ENCODE measurements around the gene CAPN1. TPM values are rescaled to one million over a fixed set of nuclear protein-coding genes. Genes with fewer than 3 reads are reported as not detected.

CAPN1 gene
- total and polyA plus RNA-seq, 2 of the 13 experiments (the other 11 are each of a cell fraction or from before 2014, with no cell fraction given), result 57.3 to 82.6 TPM

GRCh38 chr11:65225279-65226102, 43.8 kb downstream of the CAPN1 start (continued):
- TF ChIP-seq, protein P1, sequence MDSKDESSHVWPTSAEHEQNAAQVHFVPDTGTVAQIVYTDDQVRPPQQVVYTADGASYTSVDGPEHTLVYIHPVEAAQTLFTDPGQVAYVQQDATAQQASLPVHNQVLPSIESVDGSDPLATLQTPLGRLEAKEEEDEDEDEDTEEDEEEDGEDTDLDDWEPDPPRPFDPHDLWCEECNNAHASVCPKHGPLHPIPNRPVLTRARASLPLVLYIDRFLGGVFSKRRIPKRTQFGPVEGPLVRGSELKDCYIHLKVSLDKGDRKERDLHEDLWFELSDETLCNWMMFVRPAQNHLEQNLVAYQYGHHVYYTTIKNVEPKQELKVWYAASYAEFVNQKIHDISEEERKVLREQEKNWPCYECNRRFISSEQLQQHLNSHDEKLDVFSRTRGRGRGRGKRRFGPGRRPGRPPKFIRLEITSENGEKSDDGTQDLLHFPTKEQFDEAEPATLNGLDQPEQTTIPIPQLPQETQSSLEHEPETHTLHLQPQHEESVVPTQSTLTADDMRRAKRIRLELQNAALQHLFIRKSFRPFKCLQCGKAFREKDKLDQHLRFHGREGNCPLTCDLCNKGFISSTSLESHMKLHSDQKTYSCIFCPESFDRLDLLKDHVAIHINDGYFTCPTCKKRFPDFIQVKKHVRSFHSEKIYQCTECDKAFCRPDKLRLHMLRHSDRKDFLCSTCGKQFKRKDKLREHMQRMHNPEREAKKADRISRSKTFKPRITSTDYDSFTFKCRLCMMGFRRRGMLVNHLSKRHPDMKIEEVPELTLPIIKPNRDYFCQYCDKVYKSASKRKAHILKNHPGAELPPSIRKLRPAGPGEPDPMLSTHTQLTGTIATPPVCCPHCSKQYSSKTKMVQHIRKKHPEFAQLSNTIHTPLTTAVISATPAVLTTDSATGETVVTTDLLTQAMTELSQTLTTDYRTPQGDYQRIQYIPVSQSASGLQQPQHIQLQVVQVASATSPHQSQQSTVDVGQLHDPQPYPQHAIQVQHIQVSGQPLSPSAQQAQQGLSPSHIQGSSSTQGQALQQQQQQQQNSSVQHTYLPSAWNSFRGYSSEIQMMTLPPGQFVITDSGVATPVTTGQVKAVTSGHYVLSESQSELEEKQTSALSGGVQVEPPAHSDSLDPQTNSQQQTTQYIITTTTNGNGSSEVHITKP (CRISPR knock-in tag; IDR thresholded peaks at IDR 0.05; ENCODE audit: low read depth), result peak; percentile 37; the same call in 1 of the 2 replicates
- TF ChIP-seq KDM2A (CRISPR knock-in tag; IDR thresholded peaks at IDR 0.05; ENCODE audit: borderline replicate concordance, low read depth), result peak; percentile 61
- no peak for TF ChIP-seq ZMAT5 (CRISPR knock-in tag; IDR thresholded peaks at IDR 0.05; ENCODE audit: borderline replicate concordance, low read depth)
- TF ChIP-seq HES4 (CRISPR knock-in tag; IDR thresholded peaks at IDR 0.05; ENCODE audit: borderline replicate concordance), result no peak
- TF ChIP-seq, protein P2, sequence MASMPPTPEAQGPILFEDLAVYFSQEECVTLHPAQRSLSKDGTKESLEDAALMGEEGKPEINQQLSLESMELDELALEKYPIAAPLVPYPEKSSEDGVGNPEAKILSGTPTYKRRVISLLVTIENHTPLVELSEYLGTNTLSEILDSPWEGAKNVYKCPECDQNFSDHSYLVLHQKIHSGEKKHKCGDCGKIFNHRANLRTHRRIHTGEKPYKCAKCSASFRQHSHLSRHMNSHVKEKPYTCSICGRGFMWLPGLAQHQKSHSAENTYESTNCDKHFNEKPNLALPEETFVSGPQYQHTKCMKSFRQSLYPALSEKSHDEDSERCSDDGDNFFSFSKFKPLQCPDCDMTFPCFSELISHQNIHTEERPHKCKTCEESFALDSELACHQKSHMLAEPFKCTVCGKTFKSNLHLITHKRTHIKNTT (CRISPR knock-in tag; IDR thresholded peaks at IDR 0.05), result no peak
- no peak for TF ChIP-seq CCDC6 (CRISPR knock-in tag; IDR thresholded peaks at IDR 0.05)
- TF ChIP-seq ZNF563 (CRISPR knock-in tag; IDR thresholded peaks at IDR 0.05), result peak; percentile 47; the same call in 1 of the 2 replicates
- no peak for TF ChIP-seq TBP (CRISPR knock-in tag; IDR thresholded peaks at IDR 0.05)
- peak; percentile 72; the same call in 1 of the 2 replicates for TF ChIP-seq NKX3-1 (CRISPR knock-in tag; IDR thresholded peaks at IDR 0.05)
- no peak for TF ChIP-seq NR1H2 (CRISPR knock-in tag; IDR thresholded peaks at IDR 0.05; ENCODE audit: borderline replicate concordance, low read depth)
- no peak for TF ChIP-seq HHEX (CRISPR knock-in tag; IDR thresholded peaks at IDR 0.05)
- TF ChIP-seq FOXJ3 (CRISPR knock-in tag; IDR thresholded peaks at IDR 0.05; ENCODE audit: borderline replicate concordance), result peak; percentile 30; the same call in 1 of the 2 replicates
- no peak for TF ChIP-seq ZFP41 (CRISPR knock-in tag; IDR thresholded peaks at IDR 0.05; ENCODE audit: borderline replicate concordance)
- no peak for TF ChIP-seq CBFB (CRISPR knock-in tag; IDR thresholded peaks at IDR 0.05)
- TF ChIP-seq ZNF558 (CRISPR knock-in tag; IDR thresholded peaks at IDR 0.05; ENCODE audit: borderline replicate concordance), result no peak
- TF ChIP-seq MIER3 (CRISPR knock-in tag; IDR thresholded peaks at IDR 0.05; ENCODE audit: borderline replicate concordance), result no peak; the same call in 1 of the 2 replicates
- TF ChIP-seq ZNF740 (CRISPR knock-in tag; IDR thresholded peaks at IDR 0.05), result no peak
- TF ChIP-seq ZMYM3 (CRISPR knock-in tag; IDR thresholded peaks at IDR 0.05), result no peak
- no peak for TF ChIP-seq ZNF605 (CRISPR knock-in tag; IDR thresholded peaks at IDR 0.05)
- TF ChIP-seq HIVEP1 (CRISPR knock-in tag; IDR thresholded peaks at IDR 0.05), result no peak
- TF ChIP-seq YEATS4 (CRISPR knock-in tag; IDR thresholded peaks at IDR 0.05; ENCODE audit: borderline replicate concordance), result peak; percentile 68
- peak; percentile 31; the same call in 1 of the 2 replicates for TF ChIP-seq ERF (CRISPR knock-in tag; IDR thresholded peaks at IDR 0.05)
- no peak for TF ChIP-seq ZNF34 (CRISPR knock-in tag; IDR thresholded peaks at IDR 0.05; ENCODE audit: borderline replicate concordance)
- TF ChIP-seq ATAD3A (CRISPR knock-in tag; IDR thresholded peaks at IDR 0.05), result no peak
- no peak for TF ChIP-seq ZNF672 (CRISPR knock-in tag; IDR thresholded peaks at IDR 0.05)
- no peak for TF ChIP-seq NR2F6 (IDR thresholded peaks at IDR 0.05)
- TF ChIP-seq NR2F6 (CRISPR knock-in tag; IDR thresholded peaks at IDR 0.05), result no peak
